GM18861 (cell line): Measurements from ENCODE around the gene ZNF398.

Experiments
- ATAC-seq: cut with Tn5 transposase; IDR thresholded peaks from one replicate; pipeline ENCODE4 v1.9.1; 2021; ENCODE audit not compliant: unreplicated experiment

ZNF398 gene

DNA sequence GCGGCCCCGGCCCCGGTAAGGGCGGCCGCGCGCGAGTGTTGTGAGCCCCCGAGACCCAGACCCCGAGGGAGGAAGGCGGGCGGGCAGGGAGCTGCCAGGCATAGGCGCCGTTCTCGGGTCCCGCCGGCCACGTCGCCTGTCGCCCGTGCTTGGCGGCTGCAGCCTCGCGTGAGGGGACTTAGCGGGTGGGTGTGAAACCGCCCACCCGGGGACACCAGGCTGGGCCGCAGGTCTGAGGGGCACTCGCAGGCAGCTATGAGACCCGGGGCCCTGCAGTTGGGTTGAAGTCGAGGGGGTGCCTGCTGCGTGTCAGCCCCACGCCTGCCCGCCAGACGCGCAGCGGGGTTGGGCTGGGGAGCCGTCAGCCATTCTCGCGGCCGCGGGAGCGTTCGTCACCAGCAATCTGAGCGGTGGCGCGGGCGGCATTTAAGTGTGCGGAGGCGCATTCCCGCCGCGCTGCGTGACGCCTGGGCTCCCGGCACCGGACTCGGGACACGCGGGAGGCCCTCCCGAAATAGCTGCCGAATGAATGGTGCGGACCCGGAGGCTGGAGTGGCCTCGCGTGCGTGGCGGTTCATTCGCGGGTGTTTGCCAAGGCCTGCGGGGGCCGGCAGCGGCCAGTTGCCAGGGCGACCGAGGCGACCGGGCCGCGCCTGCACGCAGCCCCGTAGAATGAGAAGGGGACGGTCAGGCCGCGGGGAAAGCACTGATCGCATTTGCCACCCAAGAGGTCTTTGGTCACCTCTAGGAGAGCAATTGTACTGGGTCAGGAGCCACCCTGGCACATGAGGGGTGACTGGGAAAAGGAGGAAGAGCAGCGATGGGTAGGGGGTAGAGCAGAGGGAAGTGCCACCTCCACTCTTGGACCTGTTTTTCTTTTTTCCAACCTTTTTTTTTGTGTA, 750 bp downstream of the ZNF398 start:
- peak; percentile 19 for ATAC-seq

DNA sequence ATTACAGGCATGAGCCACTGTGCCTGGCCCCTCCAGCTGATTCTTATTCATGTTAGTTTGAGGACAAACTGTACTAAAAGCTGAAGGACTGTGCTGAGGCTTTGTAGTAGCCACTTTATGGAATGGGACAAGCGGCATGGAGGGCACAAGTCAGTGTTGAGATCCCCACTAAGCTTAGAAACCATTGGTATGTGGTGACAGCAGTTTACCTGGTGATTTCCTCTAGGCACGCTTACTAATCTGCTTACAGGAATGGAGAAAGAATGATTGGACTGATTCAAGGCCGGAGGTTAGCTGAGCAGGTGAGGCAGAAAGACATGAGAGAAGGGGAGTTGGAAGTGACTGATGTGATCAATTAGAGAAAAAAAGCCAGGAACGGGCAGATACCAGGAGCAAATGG, 3.7 kb downstream of the ZNF398 start:
- ATAC-seq, result no peak

DNA sequence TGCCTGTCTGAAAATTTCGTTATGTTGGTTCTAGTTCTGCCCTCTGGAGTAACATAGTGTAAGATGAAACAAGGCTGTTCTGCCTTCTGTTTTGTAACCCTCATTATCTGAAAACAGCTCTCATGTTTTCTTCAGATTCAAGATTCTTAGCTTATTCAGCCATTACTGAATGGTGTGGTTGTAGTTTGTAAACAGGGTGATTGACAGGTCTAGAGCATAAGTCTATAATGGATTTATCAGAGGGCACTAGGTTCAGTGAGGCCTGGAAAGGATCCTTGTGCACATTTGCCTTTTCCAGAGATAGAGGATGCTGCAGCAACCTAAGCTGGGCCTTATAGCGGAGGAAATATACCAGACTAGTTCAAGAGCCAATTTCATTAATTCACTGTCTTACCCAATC, 6.1 kb downstream of the ZNF398 start:
- no peak for ATAC-seq

DNA sequence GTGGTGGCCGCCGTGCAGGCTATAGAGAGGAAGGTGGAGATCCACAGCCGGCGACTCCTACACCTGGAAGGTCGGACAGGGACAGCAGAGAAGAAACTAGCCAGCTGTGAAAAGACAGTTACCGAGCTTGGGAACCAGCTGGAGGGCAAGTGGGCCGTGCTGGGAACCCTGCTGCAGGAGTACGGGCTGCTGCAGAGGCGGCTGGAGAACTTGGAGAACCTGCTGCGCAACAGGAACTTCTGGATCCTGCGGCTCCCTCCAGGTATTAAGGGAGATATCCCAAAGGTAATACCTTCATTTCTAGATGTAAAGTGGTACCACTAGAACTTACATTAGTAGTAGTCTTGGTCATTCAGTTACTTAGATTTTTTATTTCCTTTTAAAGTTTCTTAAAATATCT, 6.8 kb downstream of the ZNF398 start:
- ATAC-seq, result no peak

DNA sequence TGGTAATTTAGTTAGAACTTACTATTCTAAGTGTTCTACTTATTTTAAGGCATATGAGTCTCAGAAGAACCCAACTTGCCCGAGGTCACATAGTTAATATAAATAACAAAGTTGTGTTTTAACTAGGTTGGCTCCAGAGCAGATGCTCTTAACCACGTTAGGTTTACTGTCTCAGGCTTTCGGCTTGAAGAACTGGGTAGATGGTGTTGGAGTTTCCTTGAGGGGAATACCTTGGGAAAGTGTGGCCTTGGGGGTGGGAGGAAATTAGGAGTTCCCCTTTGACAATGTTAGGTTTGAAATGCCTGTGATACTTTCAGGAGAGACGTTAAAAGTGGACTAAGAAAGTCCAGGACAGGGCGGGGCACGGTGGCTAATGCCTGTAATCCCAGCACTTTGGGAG, 9.6 kb downstream of the ZNF398 start:
- ATAC-seq, result no peak

DNA sequence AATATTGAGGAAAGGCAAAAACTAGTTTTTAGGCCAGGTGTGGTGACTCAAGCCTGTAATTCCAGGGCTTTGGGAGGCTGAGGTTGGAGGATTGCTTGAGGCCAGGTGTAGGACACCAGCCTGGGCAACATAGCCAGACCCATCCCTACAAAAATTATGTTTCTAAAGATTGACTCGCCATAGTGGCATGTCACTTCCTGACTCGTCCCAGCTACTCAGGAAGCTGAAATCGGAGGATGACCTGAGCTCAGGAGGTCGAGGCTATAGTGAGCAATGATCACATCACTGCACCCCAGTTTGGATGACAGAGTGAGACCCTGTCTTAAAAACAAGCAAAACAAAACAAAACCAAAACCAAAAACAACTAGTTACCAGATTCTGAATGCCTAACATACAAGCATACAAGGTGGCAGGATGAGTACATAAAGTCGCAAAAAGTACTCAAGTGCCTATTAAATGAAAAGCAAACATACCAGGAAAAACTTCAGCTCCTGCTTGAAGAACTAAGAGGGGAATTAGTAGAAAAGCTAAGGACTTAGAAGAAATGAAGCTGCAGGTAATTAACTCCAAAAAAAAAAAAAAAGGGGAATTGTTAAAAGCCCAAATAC, 14.1 kb downstream of the ZNF398 start:
- ATAC-seq, result no peak

DNA sequence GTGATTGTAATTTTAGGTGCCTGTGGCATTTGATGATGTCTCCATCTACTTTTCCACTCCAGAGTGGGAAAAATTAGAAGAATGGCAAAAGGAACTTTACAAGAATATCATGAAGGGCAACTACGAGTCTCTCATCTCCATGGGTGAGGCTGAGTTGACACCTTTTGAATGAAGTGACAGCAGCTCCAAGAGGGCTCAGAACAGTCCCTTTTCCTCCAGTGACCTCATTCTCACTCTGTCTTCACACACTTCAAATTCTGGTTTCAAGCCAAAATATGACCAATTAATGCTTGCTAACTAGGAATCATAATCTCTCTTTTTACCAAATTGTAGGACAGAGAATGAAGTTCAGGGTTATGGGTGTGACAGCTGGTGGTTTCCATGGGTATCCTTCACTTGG, 18.9 kb downstream of the ZNF398 start:
- no peak for ATAC-seq

DNA sequence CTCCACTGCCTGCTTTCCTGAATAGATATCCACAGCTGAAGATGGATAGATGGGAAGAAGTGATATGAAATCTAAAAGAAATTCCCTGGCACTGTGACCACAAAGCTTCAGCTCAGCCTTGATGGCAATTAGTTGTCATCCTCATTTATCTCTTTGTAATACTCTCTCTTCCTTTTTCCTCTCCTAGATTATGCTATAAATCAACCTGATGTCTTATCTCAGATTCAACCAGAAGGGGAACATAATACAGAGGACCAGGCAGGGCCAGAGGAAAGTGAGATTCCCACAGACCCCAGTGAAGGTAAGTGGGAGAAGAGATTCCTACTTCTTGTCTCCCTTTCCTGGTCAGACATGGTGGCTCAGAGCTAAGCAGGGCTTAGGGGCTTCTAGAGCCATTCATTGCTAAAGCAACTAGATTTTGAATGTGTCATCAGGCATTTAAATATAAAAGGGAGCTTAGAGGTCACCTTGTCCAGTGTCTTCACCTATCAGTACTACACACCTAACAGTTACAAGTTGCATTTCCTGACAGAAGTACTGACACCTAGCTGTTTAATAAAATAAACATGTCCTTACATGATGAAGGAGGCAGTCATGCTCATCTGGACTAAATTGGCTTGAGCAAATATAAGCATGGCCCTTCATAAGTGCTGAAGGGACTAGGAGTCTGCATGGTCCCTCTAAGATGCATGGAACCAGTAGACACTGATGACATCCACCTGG, 19.5 kb downstream of the ZNF398 start:
- no peak for ATAC-seq

DNA sequence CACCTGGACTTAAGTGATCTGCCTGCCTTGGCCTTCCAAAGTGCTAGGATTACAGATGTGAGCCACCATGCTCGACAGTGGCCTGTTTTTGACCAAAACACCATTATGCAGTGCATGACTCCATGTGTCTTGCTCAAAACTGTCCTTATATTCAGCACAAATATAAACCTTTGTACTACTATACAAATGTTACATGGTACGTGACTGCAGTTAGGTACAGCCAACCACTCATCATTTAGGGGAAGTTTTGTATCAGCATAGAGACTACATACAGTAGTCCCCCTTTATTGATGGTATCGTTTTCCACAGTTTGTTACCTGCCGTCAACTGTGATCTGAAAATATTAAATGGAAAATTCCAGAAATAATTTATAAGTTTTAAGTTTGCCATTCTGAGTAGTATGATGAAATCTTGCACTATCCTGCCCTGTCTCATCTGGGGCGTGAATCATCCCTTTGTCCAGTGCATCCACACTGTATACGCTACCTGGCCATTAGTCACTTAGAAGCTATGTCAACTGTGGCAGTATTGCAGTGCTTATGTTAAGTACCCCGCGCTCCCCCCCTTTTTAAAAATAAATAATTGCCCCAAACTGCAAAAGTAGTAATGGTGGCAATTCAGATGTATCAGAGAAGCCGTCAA, 24.8 kb downstream of the ZNF398 start:
- ATAC-seq, result no peak

DNA sequence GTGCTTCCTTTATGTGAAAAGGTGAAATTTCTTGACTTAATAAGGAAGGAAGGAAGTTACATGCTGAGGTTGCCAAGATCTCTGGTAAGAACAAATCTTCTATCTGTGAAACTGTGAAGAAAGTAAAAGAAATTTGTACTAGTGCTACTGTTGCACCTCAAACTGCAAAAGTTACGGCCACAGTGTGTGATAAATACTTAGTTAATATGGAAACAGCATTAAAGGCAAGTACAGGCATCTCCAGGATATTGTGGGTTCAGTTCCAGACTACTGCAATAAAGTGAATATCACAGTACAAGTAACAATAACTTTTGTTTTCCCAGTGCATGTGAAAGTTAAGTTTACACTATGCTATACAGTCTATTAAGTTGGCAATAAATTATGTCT, 25.3 kb downstream of the ZNF398 start:
- ATAC-seq, result no peak

DNA sequence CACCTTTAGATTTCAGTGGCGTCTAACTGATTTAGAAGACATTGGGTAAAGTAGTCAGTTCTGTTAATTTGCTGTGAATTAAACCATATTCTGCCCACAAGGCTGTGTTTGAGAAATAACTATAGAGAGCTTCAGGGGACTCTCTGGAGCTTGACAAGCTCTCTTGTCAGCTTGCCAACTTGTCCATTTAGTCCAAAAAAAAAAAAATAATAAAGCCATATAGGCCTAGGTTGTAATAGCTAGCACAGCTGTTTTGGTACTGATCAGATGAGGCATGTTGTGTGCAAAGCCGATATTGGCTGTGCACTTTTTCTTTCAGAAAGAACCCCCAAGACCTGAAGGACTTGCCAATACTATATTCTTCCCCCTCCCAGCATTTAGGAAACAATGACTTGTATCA, 27.9 kb downstream of the ZNF398 start:
- ATAC-seq, result no peak

DNA sequence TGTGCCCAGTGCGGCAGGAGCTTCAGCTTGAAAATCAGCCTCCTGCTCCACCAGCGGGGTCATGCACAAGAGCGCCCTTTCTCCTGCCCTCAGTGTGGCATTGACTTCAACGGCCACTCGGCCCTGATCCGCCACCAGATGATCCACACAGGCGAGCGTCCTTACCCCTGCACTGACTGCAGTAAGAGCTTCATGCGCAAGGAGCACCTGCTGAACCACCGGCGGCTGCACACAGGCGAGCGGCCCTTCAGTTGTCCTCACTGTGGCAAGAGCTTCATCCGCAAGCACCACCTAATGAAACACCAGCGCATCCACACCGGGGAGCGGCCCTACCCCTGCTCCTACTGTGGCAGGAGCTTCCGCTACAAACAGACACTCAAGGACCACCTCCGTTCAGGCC, 32.0 kb downstream of the ZNF398 start:
- no peak for ATAC-seq

DNA sequence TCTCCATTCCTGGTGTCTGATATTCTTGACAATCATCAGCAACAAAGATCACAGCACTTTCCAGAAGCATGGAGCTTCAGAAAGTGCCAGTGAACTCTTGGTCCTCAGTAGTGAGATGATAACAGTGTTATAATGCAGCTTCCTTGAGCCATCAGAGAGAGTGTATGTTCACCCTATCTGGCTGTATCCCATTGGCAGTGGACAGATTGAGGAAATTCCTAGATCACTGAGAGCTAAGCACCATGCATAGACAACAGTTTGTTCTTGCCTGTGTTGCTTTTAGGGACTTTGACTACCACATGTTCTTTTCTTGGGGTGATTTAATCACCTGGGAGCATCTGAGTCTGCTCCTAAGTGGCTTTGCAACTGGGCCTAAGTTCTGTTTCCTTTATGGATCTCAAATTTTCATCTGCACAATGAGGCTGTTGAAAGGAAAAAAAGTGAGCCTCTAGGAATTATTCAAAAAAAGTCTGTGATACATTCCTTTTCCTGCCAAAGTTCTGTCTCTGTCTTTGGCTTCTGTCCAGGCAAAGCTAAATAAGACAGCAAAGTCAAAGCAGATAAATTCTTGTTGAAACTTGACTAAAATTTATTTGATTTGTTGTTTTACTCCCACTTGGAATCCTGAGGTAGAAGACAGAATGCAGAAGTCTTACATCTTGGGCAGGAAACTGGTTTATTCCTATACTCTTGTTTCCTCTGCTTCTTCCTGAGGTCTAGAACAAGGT, 33.6 kb downstream of the ZNF398 start:
- no peak for ATAC-seq

DNA sequence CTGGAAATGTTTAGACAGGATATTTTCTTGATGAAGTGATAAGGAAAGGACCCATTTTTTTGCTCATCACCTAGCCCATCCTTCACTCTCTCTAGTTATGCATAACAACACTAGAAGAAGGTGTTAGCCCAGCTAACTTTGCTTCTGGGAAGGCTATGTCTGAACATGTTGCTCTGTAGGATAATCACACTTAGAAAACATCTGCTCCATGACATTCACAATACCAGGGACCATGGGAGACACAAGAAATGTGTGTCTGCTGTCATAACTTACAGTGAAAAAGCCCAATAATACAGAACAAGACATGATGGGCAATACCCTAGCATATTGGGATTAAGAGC, 34.2 kb downstream of the ZNF398 start:
- ATAC-seq, result no peak

DNA sequence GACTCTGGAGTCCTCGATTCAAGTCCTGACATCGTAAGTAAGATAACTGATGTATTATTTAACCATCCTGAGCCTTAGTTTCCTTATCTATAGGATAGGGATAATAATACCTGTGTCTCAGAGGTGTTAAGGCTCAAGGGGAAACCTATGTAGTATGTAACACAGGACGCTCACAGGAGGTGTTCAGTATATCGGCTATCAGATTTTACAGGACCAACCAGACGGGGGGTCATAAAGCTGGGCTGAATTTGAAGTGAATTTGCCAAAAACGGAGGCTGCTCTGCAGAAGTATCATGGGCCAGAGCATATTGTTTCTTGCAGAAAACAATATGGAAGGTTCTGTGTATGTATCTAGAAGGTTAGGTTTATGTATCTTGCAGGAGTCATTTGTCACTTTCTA, 37.0 kb downstream of the ZNF398 start:
- no peak for ATAC-seq

DNA sequence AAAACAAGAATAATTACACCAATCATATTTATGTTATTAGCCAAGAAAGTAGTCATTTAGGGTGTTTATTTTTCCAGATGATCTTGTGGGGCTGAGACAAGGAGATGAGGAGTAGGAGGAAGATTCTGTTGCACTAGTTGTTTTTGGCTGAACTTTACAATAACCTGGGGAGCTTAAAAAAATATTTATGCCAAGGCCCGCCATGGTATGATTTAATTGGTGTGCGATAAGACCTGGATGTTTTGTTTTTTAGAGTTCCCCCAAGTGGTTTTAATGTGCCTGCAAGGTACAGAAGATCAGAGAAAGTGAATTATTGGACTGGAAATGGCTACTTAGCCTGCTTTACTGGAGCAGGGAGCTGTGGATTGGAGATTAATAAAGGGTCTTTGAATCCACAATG, 41.0 kb downstream of the ZNF398 start:
- ATAC-seq, result no peak

DNA sequence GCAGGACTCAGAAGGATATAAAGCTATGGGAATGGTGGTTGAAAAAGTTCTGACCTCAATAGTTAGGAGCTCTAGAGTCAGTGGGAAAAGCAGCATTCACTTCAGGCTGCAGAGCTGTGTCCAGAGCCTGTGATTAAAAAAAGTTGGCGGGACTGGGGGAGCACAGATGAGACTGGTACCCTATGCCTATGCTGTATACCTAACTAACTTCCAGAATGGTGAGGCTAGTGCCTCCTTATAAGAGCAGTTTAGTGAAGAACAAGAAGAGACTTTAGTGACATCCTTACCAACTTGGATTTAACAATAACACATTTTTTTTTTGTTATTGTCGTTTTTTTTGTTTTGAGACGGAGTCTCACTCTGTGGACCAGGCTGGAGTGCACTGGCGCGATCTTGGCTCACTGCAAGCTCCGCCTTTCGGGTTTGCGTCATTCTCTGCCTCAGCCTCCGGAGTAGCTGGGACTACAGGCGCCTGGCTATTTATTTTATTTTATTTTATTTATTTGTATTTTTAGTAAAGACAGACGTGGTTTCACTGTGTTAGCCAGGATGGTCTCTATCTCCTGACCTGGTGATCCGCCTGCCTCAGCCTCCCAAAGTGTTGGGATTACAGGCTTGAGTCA, 41.5 kb downstream of the ZNF398 start:
- ATAC-seq, result no peak

DNA sequence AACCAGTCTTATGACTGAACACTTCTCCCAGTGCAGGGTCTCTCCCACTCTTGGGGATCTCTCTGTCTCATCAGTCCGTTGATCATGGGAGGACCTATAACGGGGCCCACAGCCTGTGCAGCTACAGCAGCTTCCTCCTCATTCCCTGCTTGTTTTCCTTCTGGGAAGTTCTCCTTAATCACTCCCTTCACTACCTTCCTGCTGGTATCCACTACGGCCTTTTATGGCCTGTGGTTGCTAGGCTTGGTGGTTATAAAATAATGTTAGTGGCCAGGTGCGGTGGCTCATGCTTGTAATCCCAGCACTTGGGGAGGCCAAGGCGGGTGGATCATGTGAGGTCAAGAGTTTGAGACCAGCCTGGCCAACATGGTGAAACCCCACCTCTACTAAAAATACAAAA, 44.6 kb downstream of the ZNF398 start:
- ATAC-seq, result no peak

DNA sequence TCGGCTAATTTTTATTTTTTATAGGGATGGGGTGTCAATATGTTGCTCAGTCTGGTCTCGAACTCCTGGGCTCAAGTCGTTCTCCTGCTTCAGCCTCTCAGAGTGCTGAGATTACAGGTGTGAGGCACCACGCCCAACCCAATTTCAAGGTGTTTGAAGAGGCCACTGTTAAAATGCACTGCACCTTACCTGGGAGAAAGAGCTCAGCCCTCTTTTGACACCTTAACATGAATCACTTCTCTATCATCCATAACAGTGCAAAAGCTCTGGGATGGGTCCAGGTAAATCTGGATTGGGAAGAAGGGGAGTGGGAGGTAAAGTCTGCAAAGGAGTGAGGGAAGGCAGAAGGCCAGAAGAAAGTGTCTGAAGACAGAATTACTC, 47.5 kb downstream of the ZNF398 start:
- ATAC-seq, result no peak
